Measurements from ENCODE around the gene PEX10. TPM values are rescaled to one million over a fixed set of nuclear protein-coding genes. Genes with fewer than 3 reads are reported as not detected.

PEX10 gene
- total and polyA plus RNA-seq, 2 experiments from 2014 or later, result 24.7 to 25.5 TPM

DNA sequence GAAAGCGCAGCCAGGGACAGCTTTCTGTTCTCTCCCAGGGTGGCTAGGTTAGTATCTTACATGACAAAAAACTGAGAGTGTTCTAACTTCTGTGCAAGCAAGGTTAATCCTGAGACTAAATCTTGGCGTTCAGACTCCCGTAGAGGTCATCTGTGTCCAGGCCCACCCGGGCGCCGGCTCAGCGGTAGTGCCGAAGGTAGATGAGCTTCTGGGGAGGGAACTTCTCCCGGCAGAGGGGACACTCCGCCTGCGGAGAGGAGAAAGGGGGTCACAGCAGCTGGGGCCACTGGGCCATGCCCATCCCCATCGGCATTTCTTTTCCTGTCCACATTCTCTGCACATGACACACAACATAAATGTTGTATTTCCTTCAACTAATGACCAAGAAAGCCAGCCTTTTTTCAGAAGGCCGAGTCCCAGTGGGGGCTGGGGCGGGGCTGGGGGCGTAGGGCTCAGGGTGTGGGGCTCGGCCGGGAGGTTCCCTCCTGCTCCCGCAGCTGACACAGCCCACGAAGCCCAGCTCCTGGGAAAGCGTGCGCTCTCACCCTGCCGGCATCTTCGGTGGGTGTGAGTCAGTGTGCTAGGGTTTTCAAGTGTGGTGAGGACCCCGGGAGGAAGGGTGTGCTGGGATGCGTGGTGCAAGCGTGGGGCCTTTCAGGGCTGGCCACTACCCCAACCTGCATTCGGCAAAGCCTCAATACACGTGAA lies 6.6 kb downstream of the PEX10 start:
- H3K79me2 ChIP-seq, result peaks cover under 1% of the 10 kb centered on the region
- TF ChIP-seq, protein P1, sequence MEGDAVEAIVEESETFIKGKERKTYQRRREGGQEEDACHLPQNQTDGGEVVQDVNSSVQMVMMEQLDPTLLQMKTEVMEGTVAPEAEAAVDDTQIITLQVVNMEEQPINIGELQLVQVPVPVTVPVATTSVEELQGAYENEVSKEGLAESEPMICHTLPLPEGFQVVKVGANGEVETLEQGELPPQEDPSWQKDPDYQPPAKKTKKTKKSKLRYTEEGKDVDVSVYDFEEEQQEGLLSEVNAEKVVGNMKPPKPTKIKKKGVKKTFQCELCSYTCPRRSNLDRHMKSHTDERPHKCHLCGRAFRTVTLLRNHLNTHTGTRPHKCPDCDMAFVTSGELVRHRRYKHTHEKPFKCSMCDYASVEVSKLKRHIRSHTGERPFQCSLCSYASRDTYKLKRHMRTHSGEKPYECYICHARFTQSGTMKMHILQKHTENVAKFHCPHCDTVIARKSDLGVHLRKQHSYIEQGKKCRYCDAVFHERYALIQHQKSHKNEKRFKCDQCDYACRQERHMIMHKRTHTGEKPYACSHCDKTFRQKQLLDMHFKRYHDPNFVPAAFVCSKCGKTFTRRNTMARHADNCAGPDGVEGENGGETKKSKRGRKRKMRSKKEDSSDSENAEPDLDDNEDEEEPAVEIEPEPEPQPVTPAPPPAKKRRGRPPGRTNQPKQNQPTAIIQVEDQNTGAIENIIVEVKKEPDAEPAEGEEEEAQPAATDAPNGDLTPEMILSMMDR (IDR thresholded peaks at IDR 0.05; ENCODE audit: poor library complexity), result no peak
- TF ChIP-seq EZH2 (IDR thresholded peaks at IDR 0.05; ENCODE audit: borderline replicate concordance) (no peak), EZH2phosphoT487 (IDR thresholded peaks at IDR 0.05; ENCODE audit: low read depth, severe bottlenecking, unreplicated experiment) (no peak)
- H3K27ac ChIP-seq, result no peak overlapping the region
- no peak overlapping the region for H3K4me2 ChIP-seq
- no peaks in the 10 kb centered on the region for H3K9me3 ChIP-seq (ENCODE audit: low read depth)
- WGBS (ENCODE audit: low lambda C conversion rate, missing lambda C conversion rate), result 87% methylated on average over 27 of the region's 28 CpGs
- no peaks in the 10 kb centered on the region for H3K4me1 ChIP-seq (ENCODE audit: insufficient read depth)
- H3K4me3 ChIP-seq, result no peak overlapping the region
- H3K9me2 ChIP-seq (replicated peaks; ENCODE audit: insufficient read depth), result no peaks in the 10 kb centered on the region
- peaks cover 5% of the 10 kb centered on the region for H4K20me1 ChIP-seq (ENCODE audit: insufficient read depth, poor library complexity, severe bottlenecking)
- H3K36me3 ChIP-seq (replicated peaks; ENCODE audit: insufficient read depth, low read depth), result no peaks in the 10 kb centered on the region
- no peaks in the 10 kb centered on the region for H3K27me3 ChIP-seq
- DNase-seq (ENCODE audit: low spot score), result no peak
- H2AFZ ChIP-seq, result no peak overlapping the region

DNA sequence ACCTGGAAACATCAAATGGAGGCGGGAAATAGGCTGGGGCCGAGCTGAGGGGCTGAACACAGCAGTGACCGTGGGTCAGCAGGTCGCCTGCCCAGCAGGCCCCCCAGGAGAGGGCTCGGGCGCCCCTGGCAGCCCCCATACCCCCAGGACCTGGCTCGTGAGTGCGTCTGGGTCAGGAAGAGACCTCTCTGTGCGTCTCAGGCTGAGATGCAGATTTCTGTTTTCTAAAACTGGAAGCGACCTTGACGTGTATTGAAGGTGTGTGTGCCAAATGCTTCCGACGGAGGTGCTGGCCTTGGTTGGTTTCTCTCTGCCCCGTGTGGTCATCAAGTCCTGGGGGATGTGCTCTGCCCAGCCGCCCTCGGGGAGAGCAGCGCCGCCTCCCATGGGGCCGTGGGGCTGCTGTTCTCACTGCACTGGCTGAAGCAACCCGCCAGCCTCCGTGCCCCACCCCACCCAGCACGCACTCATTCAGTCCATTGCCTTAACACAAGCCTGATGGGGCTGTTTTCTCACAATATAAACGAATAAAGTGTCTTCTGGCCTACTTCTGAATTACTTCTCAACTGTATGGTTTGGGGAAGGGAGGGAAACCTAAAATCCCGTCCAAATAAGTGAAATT lies 7.4 kb downstream of the PEX10 start:
- TF ChIP-seq EZH2 (IDR thresholded peaks at IDR 0.05; ENCODE audit: borderline replicate concordance) (no peak), EZH2phosphoT487 (IDR thresholded peaks at IDR 0.05; ENCODE audit: low read depth, severe bottlenecking, unreplicated experiment) (no peak)
- TF ChIP-seq, protein P1 (IDR thresholded peaks at IDR 0.05; ENCODE audit: poor library complexity), result no peak
- Histone ChIP-seq H3K4me2 (no peak overlapping the region), H3K27ac (no peak overlapping the region), H3K9me3 (ENCODE audit: low read depth) (no peaks in the 10 kb centered on the region), H2AFZ (no peak overlapping the region), H3K9me2 (replicated peaks; ENCODE audit: insufficient read depth) (no peaks in the 10 kb centered on the region), H3K79me2 (peaks cover 1% of the 10 kb centered on the region), H3K4me1 (ENCODE audit: insufficient read depth) (no peaks in the 10 kb centered on the region), H3K36me3 (replicated peaks; ENCODE audit: insufficient read depth, low read depth) (no peaks in the 10 kb centered on the region), H4K20me1 (ENCODE audit: insufficient read depth, poor library complexity, severe bottlenecking) (peaks cover 5% of the 10 kb centered on the region), H3K4me3 (no peak overlapping the region), H3K27me3 (no peaks in the 10 kb centered on the region)
- DNase-seq (ENCODE audit: low spot score), result no peak
- 90% methylated on average over 23 of the region's 24 CpGs for WGBS (ENCODE audit: low lambda C conversion rate, missing lambda C conversion rate)

DNA sequence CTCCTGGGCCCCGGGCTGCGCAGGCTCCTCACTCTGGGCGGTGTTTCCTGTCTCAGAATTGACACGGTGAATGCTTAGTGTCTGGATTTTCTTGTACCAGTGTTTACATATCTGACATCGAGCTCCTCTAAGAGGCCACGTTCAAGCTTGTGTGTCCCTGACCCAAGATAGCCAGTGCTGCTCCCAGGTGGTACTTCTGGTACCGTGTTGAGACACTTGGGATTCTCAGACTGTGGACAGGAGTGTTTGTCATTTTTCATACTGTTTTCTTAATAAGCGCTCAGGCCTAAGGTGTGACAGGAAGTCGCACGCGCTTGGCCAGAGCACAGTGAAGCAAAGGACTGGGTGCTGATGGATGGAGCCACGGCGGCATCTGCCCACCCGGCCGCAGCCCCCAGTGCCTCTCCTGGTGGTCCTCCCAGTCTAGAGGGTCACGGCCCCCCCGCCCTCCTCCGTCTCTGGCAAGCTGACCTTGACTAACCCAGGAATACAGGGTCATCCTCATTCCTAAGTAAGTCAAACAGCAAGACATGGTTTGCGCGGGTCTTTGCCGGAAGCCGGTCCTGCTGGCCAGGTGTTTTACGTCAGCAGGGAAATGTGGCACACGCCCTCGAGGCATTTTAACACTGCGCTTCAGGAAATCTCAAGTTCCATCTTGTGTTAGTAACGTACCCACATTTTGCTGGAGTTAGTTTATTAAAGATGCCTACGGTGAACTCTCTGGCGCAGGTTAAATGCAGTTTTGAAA lies 8.0 kb downstream of the PEX10 start:
- no peak for DNase-seq (ENCODE audit: low spot score)
- peaks cover 5% of the 10 kb centered on the region for H4K20me1 ChIP-seq (ENCODE audit: insufficient read depth, poor library complexity, severe bottlenecking)
- TF ChIP-seq EZH2 (IDR thresholded peaks at IDR 0.05; ENCODE audit: borderline replicate concordance) (no peak), EZH2phosphoT487 (IDR thresholded peaks at IDR 0.05; ENCODE audit: low read depth, severe bottlenecking, unreplicated experiment) (no peak)
- TF ChIP-seq, protein P1 (IDR thresholded peaks at IDR 0.05; ENCODE audit: poor library complexity), result no peak
- no peaks in the 10 kb centered on the region for H3K9me2 ChIP-seq (replicated peaks; ENCODE audit: insufficient read depth)
- peaks cover 8% of the 10 kb centered on the region for H3K79me2 ChIP-seq
- H3K27ac ChIP-seq, result no peak overlapping the region
- H3K4me3 ChIP-seq, result no peak overlapping the region
- WGBS (ENCODE audit: low lambda C conversion rate, missing lambda C conversion rate), result 82% methylated on average over 29 of the region's 29 CpGs
- no peaks in the 10 kb centered on the region for H3K9me3 ChIP-seq (ENCODE audit: low read depth)
- H2AFZ ChIP-seq, result no peak overlapping the region
- no peak overlapping the region for H3K4me2 ChIP-seq
- H3K4me1 ChIP-seq (ENCODE audit: insufficient read depth), result no peaks in the 10 kb centered on the region
- H3K36me3 ChIP-seq (replicated peaks; ENCODE audit: insufficient read depth, low read depth), result no peaks in the 10 kb centered on the region
- no peaks in the 10 kb centered on the region for H3K27me3 ChIP-seq

Data from hepatocyte (in vitro differentiated cells).